Tibial nerve (tissue), 4 donors: Measurements from ENCODE around the gene C20orf96. TPM values are rescaled to one million over a fixed set of nuclear protein-coding genes. Genes with fewer than 3 reads are reported as not detected.

ENCODE experiments used
- DNase-seq, 2 donors: peaks; one replicate each; pipeline ENCODE4 v3.0.0-alpha.2; 2019; ENCODE audit warnings: low spot score in 2 of 2
- H3K27ac ChIP-seq, 4 donors: fragments of 200-600 bp; sonication (generic) in 3 of 4; one replicate each; pipeline ENCODE4 v1.5.1; 2017 to 2019; ENCODE audit warnings: mild to moderate bottlenecking in 1 of 4
- H3K27me3 ChIP-seq, 2 donors: fragments of 200-600 bp; sonication (generic) in 1 of 2; one replicate each; pipeline versions ENCODE4 v1.5.1 to v1.6.0; 2017 to 2019
- H3K36me3 ChIP-seq, 3 donors: fragments of 200-600 bp; sonication (generic); one replicate each; pipeline ENCODE4 v1.5.1; 2018 to 2019
- H3K4me1 ChIP-seq, 4 donors: fragments of 200-600 bp; sonication (generic) in 3 of 4; one replicate each; pipeline ENCODE4 v1.5.1; 2017 to 2019
- H3K4me3 ChIP-seq, 4 donors: fragments of 200-600 bp; sonication (generic) in 3 of 4; one replicate each; pipeline ENCODE4 v1.5.1; 2017 to 2019; ENCODE audit warnings: mild to moderate bottlenecking in 1 of 4, moderate library complexity in 1 of 4
- H3K9me3 ChIP-seq, 4 donors: fragments of 200-600 bp; sonication (generic) in 3 of 4; one replicate each; pipeline ENCODE4 v1.5.1; 2017 to 2019
- EP300 ChIP-seq, 2 donors: sonication (generic); formaldehyde crosslinking; IDR thresholded peaks; one replicate each; pipeline ENCODE4 v1.6.1; 2017; ENCODE audit warnings: antibody characterized with exemption in 2 of 2, mild to moderate bottlenecking in 1 of 2
- POLR2A ChIP-seq, 2 donors: fragments of 450-650 bp; IDR thresholded peaks; one replicate each; pipeline ENCODE4 v1.6.1; 2017; ENCODE audit warnings: antibody characterized with exemption in 2 of 2, mild to moderate bottlenecking in 2 of 2, moderate library complexity in 2 of 2
- WGBS, 2 donors: methylation state at CpG; one replicate each; pipeline ENCODE4 v1.1.5; 2018; 5-methylcytosine and 5-hydroxymethylcytosine counted together
- total RNA-seq, 4 donors: library from RNA; depleted of rRNA; stranded (reverse); fragments of >200 nt; gene quantifications; one replicate each; pipeline ENCODE4 v1.1.0, GENCODE V29; 2016
- TF ChIP-seq, protein P1 (sequence below), 5 experiments: fragments of 200-600 bp in 3 of 5; fragments of 450-650 bp in 2 of 5; sonication (generic) in 3 of 5; IDR thresholded peaks; one replicate each; pipeline ENCODE4 v1.5.1; 2016 to 2019; ENCODE audit warnings: antibody characterized with exemption in 5 of 5, mild to moderate bottlenecking in 3 of 5, moderate library complexity in 2 of 5

C20orf96 gene
- total RNA-seq, 4 donors from 2014 or later, result 3.5 to 8.7 (median 4.5) TPM

DNA sequence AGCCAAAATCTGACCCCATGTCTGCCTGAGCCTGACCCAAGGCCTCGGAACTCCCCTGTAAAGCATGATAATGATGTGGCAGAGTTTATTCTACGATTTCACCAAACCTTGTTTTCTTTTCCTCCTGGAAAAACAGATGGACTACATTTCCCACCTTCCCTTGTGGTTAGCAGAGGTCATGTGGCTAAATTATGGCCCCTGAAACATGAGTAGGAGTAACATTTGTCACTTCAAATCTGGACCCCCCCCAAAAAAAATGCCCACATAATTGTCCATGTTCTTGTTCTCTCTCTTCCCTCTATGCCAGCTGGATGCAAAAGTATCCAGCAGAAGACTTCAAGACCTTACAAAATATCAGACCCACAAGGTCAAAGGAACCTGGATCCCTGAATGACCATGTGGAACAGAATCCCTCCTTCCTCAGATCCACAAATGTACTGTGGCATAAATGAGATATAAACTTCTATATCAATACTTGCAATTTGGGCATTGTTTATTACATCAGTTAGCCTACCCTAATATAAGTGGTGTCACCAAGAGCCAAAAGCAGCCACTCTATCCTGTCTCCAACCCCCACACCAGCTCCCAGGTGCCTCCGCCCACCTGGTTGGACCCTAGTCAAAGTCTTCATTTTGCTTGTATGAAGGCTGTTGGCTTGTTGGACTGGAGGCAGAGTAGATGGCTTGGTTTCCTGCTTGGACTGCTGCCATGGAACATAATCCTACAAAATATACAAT lies 1.4 kb downstream of the C20orf96 start:
- Histone ChIP-seq H3K36me3 (no peaks in the 10 kb centered on the region), H3K27me3 (no peaks in the 10 kb centered on the region), H3K4me1 (peaks cover 0 to 19% (median 3%) of the 10 kb centered on the region in 4 donors), H3K4me3 (peak overlapping the region in 1 of 4 donors; percentile 72), H3K27ac (no peak overlapping the region), H3K9me3 (no peaks in the 10 kb centered on the region)
- TF ChIP-seq, protein P1, sequence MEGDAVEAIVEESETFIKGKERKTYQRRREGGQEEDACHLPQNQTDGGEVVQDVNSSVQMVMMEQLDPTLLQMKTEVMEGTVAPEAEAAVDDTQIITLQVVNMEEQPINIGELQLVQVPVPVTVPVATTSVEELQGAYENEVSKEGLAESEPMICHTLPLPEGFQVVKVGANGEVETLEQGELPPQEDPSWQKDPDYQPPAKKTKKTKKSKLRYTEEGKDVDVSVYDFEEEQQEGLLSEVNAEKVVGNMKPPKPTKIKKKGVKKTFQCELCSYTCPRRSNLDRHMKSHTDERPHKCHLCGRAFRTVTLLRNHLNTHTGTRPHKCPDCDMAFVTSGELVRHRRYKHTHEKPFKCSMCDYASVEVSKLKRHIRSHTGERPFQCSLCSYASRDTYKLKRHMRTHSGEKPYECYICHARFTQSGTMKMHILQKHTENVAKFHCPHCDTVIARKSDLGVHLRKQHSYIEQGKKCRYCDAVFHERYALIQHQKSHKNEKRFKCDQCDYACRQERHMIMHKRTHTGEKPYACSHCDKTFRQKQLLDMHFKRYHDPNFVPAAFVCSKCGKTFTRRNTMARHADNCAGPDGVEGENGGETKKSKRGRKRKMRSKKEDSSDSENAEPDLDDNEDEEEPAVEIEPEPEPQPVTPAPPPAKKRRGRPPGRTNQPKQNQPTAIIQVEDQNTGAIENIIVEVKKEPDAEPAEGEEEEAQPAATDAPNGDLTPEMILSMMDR (IDR thresholded peaks at IDR 0.05), result no peak
- no peak for TF ChIP-seq POLR2A (IDR thresholded peaks at IDR 0.05)
- no peak for TF ChIP-seq EP300 (IDR thresholded peaks at IDR 0.05)
- WGBS, 2 donors, result 77 to 86% methylated on average over 3 of the region's 3 CpGs
- DNase-seq, result no peak

DNA sequence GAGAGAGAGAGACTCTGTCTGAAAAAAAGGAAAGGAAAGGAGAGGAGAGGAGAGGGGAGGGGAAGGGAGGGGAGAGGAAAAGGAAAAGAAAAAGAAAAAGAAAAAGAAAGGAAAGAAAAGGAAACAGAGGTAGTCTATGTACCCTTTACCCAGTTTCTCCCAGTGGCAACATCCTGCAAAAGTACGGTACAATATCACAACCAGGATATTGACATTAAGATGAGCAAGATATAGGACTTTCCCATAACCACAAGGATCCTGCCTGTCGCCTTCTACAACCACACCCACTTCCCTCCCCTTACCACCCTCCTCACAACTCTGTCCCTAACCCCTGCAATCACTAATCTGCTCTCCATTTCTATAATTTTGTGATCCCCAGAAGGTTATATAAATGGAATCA lies 4.0 kb downstream of the C20orf96 start:
- TF ChIP-seq EP300 (IDR thresholded peaks at IDR 0.05) (no peak), POLR2A (IDR thresholded peaks at IDR 0.05) (no peak)
- TF ChIP-seq, protein P1 (IDR thresholded peaks at IDR 0.05), result no peak
- H3K27me3 ChIP-seq, result no peaks in the 10 kb centered on the region
- no peak overlapping the region for H3K4me3 ChIP-seq
- peaks cover 0 to 5% (median 0%) of the 10 kb centered on the region in 3 donors for H3K36me3 ChIP-seq
- no peaks in the 10 kb centered on the region for H3K9me3 ChIP-seq
- no peak for DNase-seq
- no peak overlapping the region for H3K27ac ChIP-seq
- peaks cover 0 to 16% (median 3%) of the 10 kb centered on the region in 4 donors for H3K4me1 ChIP-seq
- WGBS, 2 donors, result 75 to 78% methylated on average over 2 of the region's 2 CpGs

DNA sequence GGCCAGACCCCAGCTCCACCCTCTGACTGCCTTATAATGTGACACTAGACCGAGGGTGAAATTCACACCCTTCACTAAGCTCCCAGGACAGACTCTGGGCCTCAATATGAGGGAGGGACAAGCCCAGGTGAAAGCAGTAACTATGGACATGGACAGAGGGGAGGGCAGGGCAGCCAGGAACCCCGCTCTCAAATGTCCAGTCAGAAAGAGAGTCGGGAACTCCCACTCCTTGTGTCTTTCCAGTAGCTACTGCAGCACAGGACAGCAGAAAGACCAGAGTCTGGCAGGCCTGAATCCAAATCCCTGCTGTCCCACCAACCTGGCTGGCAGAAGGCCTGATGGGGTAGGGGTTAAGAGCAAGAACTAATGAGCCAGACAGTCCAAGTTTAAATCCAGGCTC lies 6.4 kb downstream of the C20orf96 start:
- Histone ChIP-seq H3K9me3 (no peaks in the 10 kb centered on the region), H3K27me3 (no peaks in the 10 kb centered on the region), H3K4me3 (no peak overlapping the region), H3K27ac (no peak overlapping the region), H3K36me3 (peaks cover 0 to 20% (median 0%) of the 10 kb centered on the region in 3 donors), H3K4me1 (no peaks in the 10 kb centered on the region)
- WGBS, 2 donors, result 45 to 70% methylated on average over 3 of the region's 3 CpGs
- TF ChIP-seq EP300 (IDR thresholded peaks at IDR 0.05), result no peak
- TF ChIP-seq, protein P1 (IDR thresholded peaks at IDR 0.05), result no peak
- no peak for TF ChIP-seq POLR2A (IDR thresholded peaks at IDR 0.05)
- DNase-seq, result no peak

DNA sequence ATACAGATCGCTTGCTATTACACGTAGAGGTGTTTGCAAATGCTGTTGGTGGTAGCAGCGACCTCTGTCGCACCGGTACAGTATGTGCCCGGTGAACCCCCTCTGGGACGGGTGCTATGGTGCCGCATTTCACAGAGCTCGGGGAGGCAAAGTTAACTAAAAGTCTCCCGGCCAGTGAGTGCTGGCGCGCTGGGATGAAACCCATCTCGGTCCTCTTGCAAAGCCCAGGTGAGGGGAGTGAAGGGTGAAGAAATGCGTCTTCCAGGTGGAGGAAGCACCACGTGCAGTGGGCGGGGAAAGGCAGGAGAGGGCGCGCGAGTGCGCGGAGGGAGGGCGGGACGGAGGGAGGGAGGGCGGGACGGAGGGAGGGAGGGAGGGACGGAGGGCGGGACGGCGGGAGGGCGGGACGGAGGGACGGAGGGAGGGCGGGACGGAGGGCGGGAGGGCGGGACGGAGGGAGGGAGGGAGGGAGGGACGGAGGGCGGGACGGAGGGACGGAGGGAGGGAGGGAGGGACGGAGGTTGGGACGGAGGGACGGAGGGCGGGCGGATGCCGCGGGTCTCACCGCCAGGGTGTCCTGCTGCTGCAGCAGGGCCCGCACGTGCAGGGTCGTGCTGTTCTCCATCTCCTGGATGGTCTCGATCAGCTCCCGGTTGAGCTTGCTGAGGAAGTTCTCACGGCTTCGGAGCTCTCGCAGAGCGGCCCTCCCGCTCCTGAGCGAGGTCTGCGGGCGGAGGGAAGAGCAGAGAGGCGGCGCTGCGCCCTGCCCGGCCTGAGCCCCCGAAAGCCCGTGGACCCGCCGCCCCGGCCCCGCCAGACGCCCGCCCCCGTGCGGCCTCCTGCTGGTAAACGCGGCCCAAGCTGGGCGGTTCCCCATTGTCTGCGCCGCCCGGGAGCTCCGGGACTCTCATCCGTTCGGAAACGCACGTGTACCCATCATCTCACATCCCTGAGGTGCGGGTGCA lies 11.7 kb downstream of the C20orf96 start:
- WGBS, 2 donors, result 48 to 64% methylated on average over 50 to 60 of the region's 88 CpGs
- Histone ChIP-seq H3K9me3 (no peaks in the 10 kb centered on the region), H3K4me3 (peak overlapping the region in 1 of 4 donors; percentile 16)

More for the DNA sequence above, 11.7 kb downstream of the C20orf96 start:
- no peak for TF ChIP-seq EP300 (IDR thresholded peaks at IDR 0.05)
- TF ChIP-seq, protein P1 (IDR thresholded peaks at IDR 0.05), result peak in 1 of 5 experiments; percentile 16
- no peaks in the 10 kb centered on the region for H3K27me3 ChIP-seq
- no peak for DNase-seq
- H3K4me1 ChIP-seq, result no peaks in the 10 kb centered on the region
- peak overlapping the region in 1 of 4 donors; percentile 12 for H3K27ac ChIP-seq
- peaks cover 0 to 66% (median 0%) of the 10 kb centered on the region in 3 donors for H3K36me3 ChIP-seq
